H1 (cell line): ENCODE measurements around the gene KIAA1671. TPM values are rescaled to one million over a fixed set of nuclear protein-coding genes. Genes with fewer than 3 reads are reported as not detected.

Source experiments
- CTCF ChIA-PET: fragments of 300-600 bp; sonication (Branson Sonifier 250); formaldehyde crosslinking; loops from one replicate; lab custom pipeline; 2021; ENCODE audit not compliant: partially characterized antibody; lab: Charles Lee
- POLR2A ChIA-PET: fragments of 300-600 bp; sonication (Branson Sonifier 250); formaldehyde crosslinking; loops from one replicate; lab custom pipeline; 2021; ENCODE audit warnings: inconsistent platforms; ENCODE audit not compliant: partially characterized antibody; lab: Charles Lee
- DNase-seq, 2 experiments: peaks; one replicate each; pipeline versions ENCODE4 v3.0.0 to v3.0.0-alpha.2; 2010 to 2022; ENCODE audit warnings: low spot score in 2 of 2, low read depth in 1 of 2, mixed read lengths in 1 of 2
- FAIRE-seq: peaks from 2 replicates; lab custom pipeline; 2011; peaks lifted over from hg19 to GRCh38; lab: Jason Lieb, UNC
- H2AFZ ChIP-seq: 2 replicates; pipeline ENCODE4 v1.8.1; 2012; ENCODE audit warnings: low read length, inconsistent platforms
- H2AK5ac ChIP-seq: 2 replicates; pipeline ENCODE4 v1.6.1; 2013; ENCODE audit warnings: low read depth, low read length
- H2BK120ac ChIP-seq: replicated peaks from 2 replicates; pipeline ENCODE3; 2013; ENCODE audit warnings: low read depth, low read length, inconsistent platforms
- H2BK12ac ChIP-seq: 2 replicates; pipeline ENCODE4 v1.6.1; 2013; ENCODE audit warnings: low read depth, low read length
- H2BK15ac ChIP-seq: 2 replicates; pipeline ENCODE4 v1.6.1; 2013; ENCODE audit warnings: low read length
- H2BK20ac ChIP-seq: 2 replicates; pipeline ENCODE4 v1.6.1; 2013; ENCODE audit warnings: low read length
- H2BK5ac ChIP-seq: 2 replicates; pipeline ENCODE4 v1.6.1; 2013; ENCODE audit warnings: low read depth, low read length
- H3K14ac ChIP-seq: 2 replicates; pipeline ENCODE4 v1.6.1; 2013; ENCODE audit warnings: inconsistent platforms; ENCODE audit not compliant: insufficient read length
- H3K18ac ChIP-seq: 2 replicates; pipeline ENCODE4 v1.6.1; 2013; ENCODE audit warnings: low read length; ENCODE audit errors: extremely low read depth
- H3K23ac ChIP-seq: 2 replicates; pipeline ENCODE4 v1.6.1; 2013; ENCODE audit warnings: inconsistent platforms; ENCODE audit not compliant: insufficient read length
- H3K23me2 ChIP-seq: 2 replicates; pipeline ENCODE4 v1.6.1; 2013; ENCODE audit warnings: low read depth, low read length
- H3K27ac ChIP-seq: 2 replicates; pipeline ENCODE4 v1.6.1; 2011; ENCODE audit warnings: low read depth, low read length, inconsistent platforms
- H3K27me3 ChIP-seq, 4 experiments: replicated peaks in 1 of 4; 1 replicate in 1 of 4; 2 replicates in 3 of 4; pipeline versions ENCODE4 v1.6.1 to v1.8.1; 2011 to 2013; ENCODE audit warnings: low read length in 3 of 4, mild to moderate bottlenecking in 3 of 4, inconsistent platforms in 2 of 4, mixed read lengths in 2 of 4, moderate library complexity in 1 of 4; ENCODE audit not compliant: control insufficient read depth in 3 of 4, insufficient read depth in 3 of 4; ENCODE audit errors: extremely low read depth in 1 of 4
- H3K36me3 ChIP-seq, 4 experiments: 2 replicates each; pipeline versions ENCODE4 v1.6.1 to v1.8.1; 2011 to 2013; ENCODE audit warnings: mild to moderate bottlenecking in 4 of 4, low read length in 3 of 4, moderate library complexity in 2 of 4, control low read depth in 1 of 4, inconsistent platforms in 1 of 4; ENCODE audit not compliant: insufficient read depth in 4 of 4, control insufficient read depth in 2 of 4
- H3K4ac ChIP-seq: replicated peaks from 2 replicates; pipeline ENCODE3; 2013; ENCODE audit warnings: low read length, low read depth, mixed read lengths, inconsistent platforms; ENCODE audit not compliant: insufficient read length
- H3K4me1 ChIP-seq, 4 experiments: replicated peaks in 1 of 4; 1 replicate in 1 of 4; 2 replicates in 3 of 4; pipeline versions ENCODE4 v1.6.1 to v1.8.1; 2011 to 2013; ENCODE audit warnings: low read length in 3 of 4, inconsistent platforms in 2 of 4, mixed read lengths in 1 of 4; ENCODE audit not compliant: insufficient read depth in 4 of 4, control insufficient read depth in 3 of 4
- H3K4me2 ChIP-seq, 2 experiments: 2 replicates each; pipeline versions ENCODE4 v1.6.1 to v1.8.1; 2011 to 2013; ENCODE audit warnings: low read depth in 2 of 2, low read length in 2 of 2, control low read depth in 1 of 2, inconsistent platforms in 1 of 2, mild to moderate bottlenecking in 1 of 2; ENCODE audit not compliant: insufficient read depth in 1 of 2
- H3K4me3 ChIP-seq, 4 experiments: fragments of 200-600, 300-600 bp in 1 of 4; sonication (generic), shearing (Covaris generic), sonication (Bioruptor Twin) in 1 of 4; 2 replicates each; pipeline versions ENCODE4 v1.5.1 to v1.8.1; 2011 to 2016; ENCODE audit warnings: low read length in 4 of 4, low read depth in 3 of 4, control low read depth in 2 of 4, inconsistent platforms in 2 of 4, mild to moderate bottlenecking in 2 of 4, mixed read lengths in 1 of 4, moderate library complexity in 1 of 4; ENCODE audit not compliant: insufficient read depth in 2 of 4; ENCODE audit errors: extremely low read depth in 1 of 4
- H3K56ac ChIP-seq: replicated peaks from 2 replicates; pipeline ENCODE3; 2013; ENCODE audit warnings: low read depth, mild to moderate bottlenecking, mixed read lengths, low read length, inconsistent platforms; ENCODE audit not compliant: insufficient read length
- H3K79me1 ChIP-seq: 2 replicates; pipeline ENCODE4 v1.6.1; 2013; ENCODE audit warnings: low read depth, low read length, control low read depth
- H3K79me2 ChIP-seq, 2 experiments: 2 replicates each; pipeline versions ENCODE4 v1.6.1 to v1.8.1; 2012 to 2013; ENCODE audit warnings: low read length in 2 of 2, mild to moderate bottlenecking in 2 of 2, inconsistent platforms in 1 of 2; ENCODE audit not compliant: insufficient read depth in 2 of 2, control insufficient read depth in 1 of 2
- H3K9ac ChIP-seq, 4 experiments: replicated peaks in 1 of 4; 1 replicate in 1 of 4; 2 replicates in 3 of 4; pipeline versions ENCODE4 v1.6.1 to v1.8.1; 2011 to 2013; ENCODE audit warnings: low read depth in 3 of 4, low read length in 3 of 4, control low read depth in 2 of 4, mild to moderate bottlenecking in 2 of 4, moderate library complexity in 2 of 4, inconsistent platforms in 1 of 4; ENCODE audit errors: extremely low read depth in 1 of 4
- H3K9me3 ChIP-seq, 2 experiments: 2 replicates each; pipeline versions ENCODE4 v1.6.1 to v1.8.1; 2012 to 2013; ENCODE audit warnings: mild to moderate bottlenecking in 2 of 2, moderate library complexity in 2 of 2, control low read depth in 1 of 2, inconsistent platforms in 1 of 2, low read depth in 1 of 2, low read length in 1 of 2, mixed read lengths in 1 of 2; ENCODE audit not compliant: insufficient read depth in 2 of 2
- H4K20me1 ChIP-seq, 2 experiments: replicated peaks in 1 of 2; 2 replicates each; pipeline versions ENCODE3 to v1.8.1; 2011 to 2013; ENCODE audit warnings: inconsistent platforms in 2 of 2, low read length in 2 of 2, mild to moderate bottlenecking in 1 of 2; ENCODE audit not compliant: insufficient read depth in 2 of 2, control insufficient read depth in 1 of 2
- H4K5ac ChIP-seq: 2 replicates; pipeline ENCODE4 v1.6.1; 2013; ENCODE audit warnings: low read length, low read depth, mixed read lengths, inconsistent platforms; ENCODE audit not compliant: insufficient read length
- H4K8ac ChIP-seq: 2 replicates; pipeline ENCODE4 v1.8.0; 2013; ENCODE audit warnings: mild to moderate bottlenecking, moderate library complexity, low read length, inconsistent platforms; ENCODE audit not compliant: insufficient read depth; ENCODE audit errors: extremely low read depth
- H4K91ac ChIP-seq: replicated peaks from 2 replicates; pipeline ENCODE3; 2013; ENCODE audit warnings: low read length, mixed read lengths, inconsistent platforms; ENCODE audit not compliant: insufficient read length
- NANOG ChIP-seq: IDR thresholded peaks from 2 replicates; pipeline ENCODE4 v1.6.1; 2011; ENCODE audit warnings: low read length, low read depth, mild to moderate bottlenecking, inconsistent platforms; ENCODE audit not compliant: insufficient read depth, poor library complexity, severe bottlenecking
- RFX5 ChIP-seq: IDR thresholded peaks from 2 replicates; pipeline ENCODE4 v1.6.1; 2011; ENCODE audit warnings: low read depth, low read length, improper control_type of control experiment, borderline replicate concordance
- RNF2 ChIP-seq: fragments of 200-900, 300-1000 bp; sonication (generic); IDR thresholded peaks from 2 replicates; pipeline ENCODE4 v1.7.1; 2016; ENCODE audit warnings: borderline replicate concordance, low read depth, mild to moderate bottlenecking, antibody characterized with exemption, low read length; ENCODE audit not compliant: poor library complexity, severe bottlenecking; ENCODE audit errors: missing control alignments
- WGBS, 2 experiments: shearing (Covaris generic) in 1 of 2; methylation state at CpG; one replicate each; pipeline versions ENCODE4 v1.1.6 to v1.1.7; 2013 to 2015; ENCODE audit warnings: low lambda C conversion rate in 2 of 2, mixed read lengths in 2 of 2, inconsistent platforms in 1 of 2, low coverage in 1 of 2, missing lambda C conversion rate in 1 of 2; ENCODE audit not compliant: insufficient replicate concordance in 2 of 2, insufficient coverage in 1 of 2, insufficient read length in 1 of 2; ENCODE audit errors: extremely low coverage in 1 of 2, missing lambda C conversion rate in 1 of 2; 5-methylcytosine and 5-hydroxymethylcytosine counted together
- polyA plus RNA-seq, 7 experiments: library from polyadenylated mRNA; depleted of rRNA in 3 of 7; stranded (reverse) in 5 of 7; unstranded in 2 of 7; fragments of >200 nt in 5 of 7; fragments of 200-250 nt in 2 of 7; gene quantifications; 1 replicate in 5 of 7; 2 replicates in 1 of 7; 4 replicates in 1 of 7; pipeline versions ENCODE4 v1.2.1 to v1.2.3, GENCODE V29; 2011 to 2013; ENCODE audit warnings: missing spikeins in 2 of 7, mixed read lengths in 2 of 7
- total RNA-seq: library from RNA; stranded (reverse); fragmentation: NEBNext Ultra II Directional; extraction: Animal tissue kit (Norgen Biotek cat#: 25700); gene quantifications from 2 replicates; pipeline ENCODE4 v1.2.1, GENCODE V29; 2021

The KIAA1671 gene
- total and polyA plus RNA-seq, 2 of the 8 experiments (the other 6 are each of a cell fraction or from before 2014, with no cell fraction given): 6.4 to 23.9 TPM

- no peaks in the 10 kb centered on the region for H3K79me2 ChIP-seq
- no peak overlapping the region for H2BK120ac ChIP-seq
- H2AK5ac ChIP-seq: peak overlapping the region; percentile 45; the same call in 1 of the 2 replicates
- no peaks in the 10 kb centered on the region; the same call in 1 of the 2 replicates for H3K23me2 ChIP-seq
- ChIA-PET CTCF (interaction anchor here (0.7 to 3.3 kb wide), 12 partner anchors 10 to 372 kb away, joined by 3 to 28 read pairs (median 4); no protein-coding TSS in a partner anchor), POLR2A (interaction anchor here (2.0 kb wide), 1 partner anchor 122 kb away, joined by 5 read pairs; no protein-coding TSS in a partner anchor)
- H2AFZ ChIP-seq: no peak overlapping the region
- H3K4ac ChIP-seq: no peak overlapping the region
- H3K27ac ChIP-seq: 0 out of 2 replicates have a peak overlapping the region, but pooled peaks have one; percentile 43
- H3K4me3 ChIP-seq: no peak overlapping the region
- H3K56ac ChIP-seq: no peak overlapping the region
- no peaks in the 10 kb centered on the region for H3K27me3 ChIP-seq
- H3K18ac ChIP-seq: peak overlapping the region; percentile 71; the same call in 1 of the 2 replicates
- peaks cover 0 to 3% of the 10 kb centered on the region in 2 experiments for H4K20me1 ChIP-seq
- no peaks in the 10 kb centered on the region for H3K36me3 ChIP-seq
- FAIRE-seq: no peak
- no peaks in the 10 kb centered on the region for H3K9me3 ChIP-seq
- no peak overlapping the region for H3K23ac ChIP-seq
- H4K8ac ChIP-seq: no peak overlapping the region
- peak overlapping the region; percentile 35 for H2BK5ac ChIP-seq
- 0 out of 2 replicates have a peak overlapping the region, but pooled peaks have one; percentile 86 for H2BK20ac ChIP-seq
- 0 out of 2 replicates have a peak overlapping the region, but pooled peaks have one; percentile 60 for H2BK12ac ChIP-seq
- no peak for TF ChIP-seq RNF2
- no peak for TF ChIP-seq NANOG
- no peak for TF ChIP-seq RFX5
- no peak overlapping the region for H3K14ac ChIP-seq
- no peak overlapping the region for H2BK15ac ChIP-seq
- H3K4me2 ChIP-seq: no peak overlapping the region
- no peak for DNase-seq
- H3K9ac ChIP-seq: 0 out of 7 replicates have a peak overlapping the region, but pooled peaks of 1 of the 4 experiments have one; percentile 15
- 88 to 100% methylated on average over 2 to 5 of the region's 5 CpGs for WGBS, 2 experiments
- H4K91ac ChIP-seq: peak overlapping the region; percentile 75
- no peaks in the 10 kb centered on the region for H3K79me1 ChIP-seq
- peaks cover 0 to 9% (median 2%) of the 10 kb centered on the region in 4 experiments; a peak in 4 of 7 replicates for H3K4me1 ChIP-seq
- no peak overlapping the region for H4K5ac ChIP-seq
These were observed 108.6 kb downstream of the KIAA1671 start for GRCh38 chr22:25061134-25061533.
